IMR-90 (cell line): Measurements from ENCODE around the gene HOXA10. TPM values are rescaled to one million over a fixed set of nuclear protein-coding genes. Genes with fewer than 3 reads are reported as not detected.

Experiments
- ATAC-seq: fragments of 200-7000 bp; cut with Tn5 transposase; 2 replicates; pipeline ENCODE4 v1.9.1; 2020; ENCODE audit warnings: low read depth, mild to moderate bottlenecking, moderate library complexity
- BruUV-seq: library from RNA; stranded (reverse); fragments of 400-500 nt; replicated peaks from 2 replicates; lab custom pipeline; 2021; lab: Mats Ljungman, UMichigan
- CTCF ChIA-PET: fragments of 300-600 bp; formaldehyde crosslinking; extraction: SDS; loops from one replicate; lab custom pipeline; 2021; ENCODE audit warnings: antibody characterized with exemption; lab: Yijun Ruan, JAX
- POLR2A ChIA-PET: fragments of 300-600 bp; sonication (Branson Sonifier 250); formaldehyde crosslinking; loops from one replicate; lab custom pipeline; 2022; ENCODE audit warnings: antibody characterized with exemption; ENCODE audit not compliant: unreplicated experiment; lab: Charles Lee
- DNase-seq: peaks from one replicate; pipeline ENCODE4 v3.0.0; 2013
- H2AFZ ChIP-seq: replicated peaks from 2 replicates; pipeline ENCODE3; 2013; ENCODE audit warnings: low read length, mild to moderate bottlenecking; ENCODE audit not compliant: poor library complexity
- H2AK5ac ChIP-seq: 2 replicates; pipeline ENCODE4 v1.6.1; 2013; ENCODE audit warnings: low read depth, low read length, inconsistent platforms
- H2AK9ac ChIP-seq: replicated peaks from 2 replicates; pipeline ENCODE3; 2013; ENCODE audit warnings: mild to moderate bottlenecking, low read depth, low read length, moderate library complexity; ENCODE audit not compliant: poor library complexity
- H2BK120ac ChIP-seq: 2 replicates; pipeline ENCODE4 v1.6.1; 2013; ENCODE audit warnings: low read depth, low read length, inconsistent platforms
- H2BK15ac ChIP-seq: 3 replicates; pipeline ENCODE4 v1.6.1; 2013; ENCODE audit warnings: low read depth, low read length, inconsistent platforms
- H2BK20ac ChIP-seq: 2 replicates; pipeline ENCODE4 v1.6.1; 2013; ENCODE audit warnings: low read depth, mild to moderate bottlenecking, inconsistent platforms, low read length, moderate library complexity
- H2BK5ac ChIP-seq: 2 replicates; pipeline ENCODE4 v1.6.1; 2013; ENCODE audit warnings: mild to moderate bottlenecking, low read depth, low read length, inconsistent platforms; ENCODE audit not compliant: poor library complexity, severe bottlenecking
- H3K14ac ChIP-seq: replicated peaks from 2 replicates; pipeline ENCODE4 v1.6.1; 2013; ENCODE audit warnings: low read depth, low read length, inconsistent platforms
- H3K18ac ChIP-seq: 2 replicates; pipeline ENCODE4 v1.6.1; 2013; ENCODE audit warnings: low read depth, low read length, control low read depth
- H3K23ac ChIP-seq: 2 replicates; pipeline ENCODE4 v1.6.1; 2013; ENCODE audit warnings: low read depth, low read length, inconsistent platforms
- H3K27ac ChIP-seq: 2 replicates; pipeline ENCODE4 v1.5.1; 2013; ENCODE audit warnings: mild to moderate bottlenecking, control low read depth, low read length; ENCODE audit not compliant: insufficient read depth
- H3K27me3 ChIP-seq: 2 replicates; pipeline ENCODE4 v1.6.1; 2013; ENCODE audit warnings: low read length; ENCODE audit not compliant: control insufficient read depth, insufficient read depth
- H3K36me3 ChIP-seq: 2 replicates; pipeline ENCODE4 v1.6.1; 2013; ENCODE audit warnings: low read length, mixed read lengths; ENCODE audit not compliant: control insufficient read depth, insufficient read depth
- H3K4ac ChIP-seq: 2 replicates; pipeline ENCODE4 v1.6.1; 2013; ENCODE audit warnings: low read depth, low read length, inconsistent platforms
- H3K4me1 ChIP-seq: 2 replicates; pipeline ENCODE4 v1.6.1; 2013; ENCODE audit warnings: low read length, mixed read lengths; ENCODE audit not compliant: control insufficient read depth, insufficient read depth
- H3K4me2 ChIP-seq: 2 replicates; pipeline ENCODE4 v1.6.1; 2013; ENCODE audit warnings: low read depth, mild to moderate bottlenecking, control low read depth, low read length, moderate library complexity
- H3K4me3 ChIP-seq: 2 replicates; pipeline ENCODE4 v1.5.1; 2013; ENCODE audit warnings: low read depth, mild to moderate bottlenecking, control low read depth, low read length, moderate library complexity; ENCODE audit not compliant: insufficient read depth
- H3K56ac ChIP-seq: 2 replicates; pipeline ENCODE4 v1.6.1; 2013; ENCODE audit warnings: low read length, inconsistent platforms; ENCODE audit not compliant: insufficient read depth; ENCODE audit errors: extremely low read depth
- H3K79me1 ChIP-seq, 2 experiments: 2 replicates each; pipeline ENCODE4 v1.6.1; 2013; ENCODE audit warnings: low read length in 2 of 2, inconsistent platforms in 1 of 2, low read depth in 1 of 2
- H3K9ac ChIP-seq: 2 replicates; pipeline ENCODE4 v1.6.1; 2013; ENCODE audit warnings: low read depth, low read length, control low read depth
- H3K9me1 ChIP-seq: 2 replicates; pipeline ENCODE4 v1.6.1; 2013; ENCODE audit warnings: low read length, inconsistent platforms; ENCODE audit not compliant: insufficient read depth
- H3K9me3 ChIP-seq: 2 replicates; pipeline ENCODE4 v1.6.1; 2013; ENCODE audit warnings: low read length; ENCODE audit not compliant: control insufficient read depth, insufficient read depth
- H4K20me1 ChIP-seq: 2 replicates; pipeline ENCODE4 v1.6.1; 2013; ENCODE audit warnings: low read length, inconsistent platforms; ENCODE audit not compliant: insufficient read depth
- H4K5ac ChIP-seq: 2 replicates; pipeline ENCODE4 v1.6.1; 2013; ENCODE audit warnings: mild to moderate bottlenecking, low read depth, low read length, control low read depth
- H4K8ac ChIP-seq, 2 experiments: 2 replicates each; pipeline ENCODE4 v1.6.1; 2013; ENCODE audit warnings: low read depth in 2 of 2, low read length in 2 of 2, control low read depth in 1 of 2, inconsistent platforms in 1 of 2
- H4K91ac ChIP-seq: 2 replicates; pipeline ENCODE4 v1.6.1; 2013; ENCODE audit warnings: low read depth, low read length, inconsistent platforms; ENCODE audit not compliant: insufficient read depth
- BHLHE40 ChIP-seq: fragments of 150-350 bp; IDR thresholded peaks from 2 replicates; pipeline ENCODE4 v1.6.1; 2016; ENCODE audit warnings: mild to moderate bottlenecking, low read depth, low read length
- CEBPB ChIP-seq: IDR thresholded peaks from 2 replicates; pipeline ENCODE4 v1.6.1; 2012; ENCODE audit warnings: low read depth, low read length, improper control_type of control experiment
- CTCF ChIP-seq: conservative IDR thresholded peaks from 2 replicates; pipeline ENCODE4 v1.5.1; 2012; ENCODE audit warnings: mild to moderate bottlenecking, low read depth, low read length, improper control_type of control experiment
- FOS ChIP-seq: fragments of 150-350 bp; IDR thresholded peaks from 2 replicates; pipeline ENCODE4 v1.6.1; 2016; ENCODE audit warnings: low read depth, low read length
- MAFK ChIP-seq: IDR thresholded peaks from 2 replicates; pipeline ENCODE4 v1.6.1; 2012; ENCODE audit warnings: low read depth, low read length, improper control_type of control experiment
- MAZ ChIP-seq: IDR thresholded peaks from 2 replicates; pipeline ENCODE4 v1.6.1; 2012; ENCODE audit warnings: low read depth, mild to moderate bottlenecking, low read length, improper control_type of control experiment, moderate library complexity, borderline replicate concordance
- MXI1 ChIP-seq: IDR thresholded peaks from 2 replicates; pipeline ENCODE4 v1.6.1; 2012; ENCODE audit warnings: low read depth, mild to moderate bottlenecking, low read length, moderate library complexity, borderline replicate concordance
- NFE2L2 ChIP-seq: fragments of 150-350 bp; IDR thresholded peaks from 2 replicates; pipeline ENCODE4 v1.6.1; 2016; ENCODE audit warnings: low read depth, mild to moderate bottlenecking, low read length
- POLR2A ChIP-seq: IDR thresholded peaks from 2 replicates; pipeline ENCODE4 v1.6.1; 2012; ENCODE audit warnings: mild to moderate bottlenecking, low read depth, low read length
- RAD21 ChIP-seq: IDR thresholded peaks from 2 replicates; pipeline ENCODE4 v1.6.1; 2012; ENCODE audit warnings: low read length, improper control_type of control experiment
- RCOR1 ChIP-seq: IDR thresholded peaks from 2 replicates; pipeline ENCODE4 v1.6.1; 2012; ENCODE audit warnings: mild to moderate bottlenecking, low read length, improper control_type of control experiment; ENCODE audit not compliant: insufficient replicate concordance
- RFX5 ChIP-seq: IDR thresholded peaks from 2 replicates; pipeline ENCODE4 v1.8.0; 2012; ENCODE audit warnings: low read depth, mild to moderate bottlenecking, low read length, moderate library complexity
- SMC3 ChIP-seq: fragments of 150-350 bp; IDR thresholded peaks from 2 replicates; pipeline ENCODE4 v1.6.1; 2016; ENCODE audit warnings: low read depth, mild to moderate bottlenecking, antibody characterized with exemption, low read length, moderate library complexity
- WGBS, 2 experiments: methylation state at CpG; one replicate each; pipeline versions ENCODE4 v1.1.5 to v1.1.7; 2013; ENCODE audit warnings: missing lambda C conversion rate in 2 of 2; ENCODE audit not compliant: insufficient read length in 1 of 2; ENCODE audit errors: extremely low coverage in 2 of 2; 5-methylcytosine and 5-hydroxymethylcytosine counted together
- dilution Hi-C: fragments of 300-500 bp; cut with HindIII; formaldehyde crosslinking; loops from one replicate; pipeline ENCODE4 v1.14.3; 2018; ENCODE audit warnings: low sequenced_read_pairs; ENCODE audit not compliant: unreplicated experiment
- in situ Hi-C: fragments of 300-500 bp; cut with MboI; formaldehyde crosslinking; loops from 3 replicates; pipeline ENCODE4 v1.14.3; 2019; ENCODE audit warnings: low sequenced_read_pairs, inconsistent platforms, mixed read lengths
- intact Hi-C: fragments of 100-400 bp; cut with micrococcal nuclease; formaldehyde crosslinking; loops from 2 replicates; pipeline ENCODE4 v1.10.0; 2022
- polyA plus RNA-seq, 3 experiments: library from polyadenylated mRNA; depleted of rRNA; stranded (reverse); fragments of >200 nt; gene quantifications; 2 replicates each; pipeline ENCODE4 v1.2.3, GENCODE V29; 2012; ENCODE audit warnings: low replicate concordance in 1 of 3
- total RNA-seq: library from RNA; depleted of rRNA; stranded (reverse); fragments of >200 nt; gene quantifications from 2 replicates; pipeline ENCODE4 v1.2.3, GENCODE V29; 2012
- TF ChIP-seq, protein P1 (sequence below): fragments of 150-350 bp; IDR thresholded peaks from 2 replicates; pipeline ENCODE4 v1.6.1; 2017; ENCODE audit warnings: mild to moderate bottlenecking, antibody characterized with exemption, low read length, low read depth

The HOXA10 gene
- total and polyA plus RNA-seq, 2 of the 4 experiments (the other 2 are of a cell fraction) = 0.10 to 0.18 TPM

- in situ Hi-C loops (loop anchor here (5.0 kb wide), 2 partner anchors 789 to 1304 kb away; no protein-coding TSS in a partner anchor), intact Hi-C loops (no loop called here), dilution Hi-C loops (no loop called here)
- Histone ChIP-seq H2AK5ac (no peak overlapping the region), H2AK9ac (peak overlapping the region; percentile 80), H3K4me2 (peak overlapping the region; percentile 88), H3K14ac (peak overlapping the region; percentile 44; the same call in 1 of the 2 replicates), H3K4ac (peak overlapping the region; percentile 59), H2BK5ac (no peak overlapping the region), H3K9me3 (no peaks in the 10 kb centered on the region), H2BK15ac (no peak overlapping the region), H4K5ac (no peak overlapping the region; the same call in 1 of the 2 replicates), H3K9me1 (peaks cover 3% of the 10 kb centered on the region; the same call in 1 of the 2 replicates), H4K8ac (peak overlapping the region; percentile 80 to 90), H3K27ac (peak overlapping the region; percentile 30), H3K4me1 (peaks cover 6% of the 10 kb centered on the region; the same call in 1 of the 2 replicates), H2AFZ (peak overlapping the region; percentile 90), H3K79me1 (0 out of 4 replicates have a peak, but pooled peaks cover 0 to 4% of the 10 kb centered on the region in 2 experiments), H3K27me3 (no peaks in the 10 kb centered on the region; the same call in 1 of the 2 replicates), H2BK20ac (no peak overlapping the region), H2BK120ac (no peak overlapping the region), H3K56ac (peak overlapping the region; percentile 38; the same call in 1 of the 2 replicates), H3K23ac (peak overlapping the region; percentile 72), H3K9ac (peak overlapping the region; percentile 36; the same call in 1 of the 2 replicates), H3K18ac (no peak overlapping the region), H4K91ac (no peak overlapping the region; the same call in 1 of the 2 replicates), H3K4me3 (peak overlapping the region; percentile 69), H4K20me1 (no peaks in the 10 kb centered on the region), H3K36me3 (no peaks in the 10 kb centered on the region)
- 4% methylated on average over 41 of the region's 63 CpGs; no CpG with 5 or more reads in 1 of the 2 experiments for WGBS, 2 experiments
- DNase-seq (no peak), ATAC-seq (peak; percentile 18)
- ChIA-PET POLR2A (no interaction called here), CTCF (interaction anchor here (0.7 to 1.0 kb wide), 2 partner anchors 786 to 966 kb away, joined by 3 read pairs; no protein-coding TSS in a partner anchor)
- BruUV-seq = no TSS peak
- no peak for TF ChIP-seq FOS
- no peak for TF ChIP-seq MAFK
- TF ChIP-seq RCOR1 = no peak
- no peak for TF ChIP-seq NFE2L2
- no peak for TF ChIP-seq RAD21
- TF ChIP-seq SMC3 = no peak
- no peak for TF ChIP-seq POLR2A
- no peak for TF ChIP-seq CEBPB
- no peak for TF ChIP-seq MAZ
- no peak for TF ChIP-seq RFX5
- TF ChIP-seq BHLHE40 = no peak
- TF ChIP-seq, protein P1, sequence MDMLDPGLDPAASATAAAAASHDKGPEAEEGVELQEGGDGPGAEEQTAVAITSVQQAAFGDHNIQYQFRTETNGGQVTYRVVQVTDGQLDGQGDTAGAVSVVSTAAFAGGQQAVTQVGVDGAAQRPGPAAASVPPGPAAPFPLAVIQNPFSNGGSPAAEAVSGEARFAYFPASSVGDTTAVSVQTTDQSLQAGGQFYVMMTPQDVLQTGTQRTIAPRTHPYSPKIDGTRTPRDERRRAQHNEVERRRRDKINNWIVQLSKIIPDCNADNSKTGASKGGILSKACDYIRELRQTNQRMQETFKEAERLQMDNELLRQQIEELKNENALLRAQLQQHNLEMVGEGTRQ = no peak
- no peak for TF ChIP-seq MXI1
- TF ChIP-seq CTCF = no peak
Observed at GRCh38 chr7:27155816-27156507, 18.2 kb downstream of the HOXA10 start.
